HepG2 (cell line): Measurements from ENCODE around the gene DDX1. TPM values are rescaled to one million over a fixed set of nuclear protein-coding genes. Genes with fewer than 3 reads are reported as not detected.
A peak's percentile ranks its signal among the peaks of the same experiment; 100 is the strongest.

Experiments
- EP300 ChIP-seq, 3 experiments: sonication (generic) in 1 of 3; formaldehyde crosslinking in 1 of 3; IDR thresholded peaks; 2 replicates each; pipeline versions ENCODE4 v1.5.1 to v1.6.1; 2011 to 2020; ENCODE audit warnings: low read depth in 2 of 3, low read length in 2 of 3, borderline replicate concordance in 1 of 3, improper control_type of control experiment in 1 of 3, mild to moderate bottlenecking in 1 of 3, missing genetic modification reagents in 1 of 3, moderate library complexity in 1 of 3
- ETV5 ChIP-seq: IDR thresholded peaks from 2 replicates; pipeline ENCODE4 v1.6.1; 2018; ENCODE audit warnings: missing biosample characterization, missing genetic modification reagents, inconsistent platforms, borderline replicate concordance
- HNRNPK ChIP-seq: fragments of 200-400 bp; formaldehyde crosslinking; IDR thresholded peaks from 2 replicates; pipeline ENCODE4 v1.6.1; 2018; ENCODE audit warnings: low read length, low read depth, moderate library complexity, mild to moderate bottlenecking; ENCODE audit not compliant: poor library complexity, severe bottlenecking
- HOXA9 ChIP-seq: sonication (generic); formaldehyde crosslinking; IDR thresholded peaks from 2 replicates; pipeline ENCODE4 v1.8.1; 2022; ENCODE audit warnings: missing genetic modification reagents, mild to moderate bottlenecking, moderate library complexity, borderline replicate concordance
- MTA3 ChIP-seq: sonication (generic); formaldehyde crosslinking; IDR thresholded peaks from 2 replicates; pipeline ENCODE4 v1.4.0; 2020; ENCODE audit warnings: missing genetic modification reagents
- PCBP2 ChIP-seq: fragments of 200-400 bp; formaldehyde crosslinking; optimal IDR thresholded peaks from 2 replicates; pipeline ENCODE3; 2018; ENCODE audit warnings: low read length, low read depth; ENCODE audit not compliant: poor library complexity, severe bottlenecking
- RXRA ChIP-seq: sonication (generic); formaldehyde crosslinking; IDR thresholded peaks from 2 replicates; pipeline ENCODE4 v1.5.1; 2020; ENCODE audit warnings: missing genetic modification reagents
- SMARCC2 ChIP-seq: fragments of 450-650 bp; IDR thresholded peaks from 2 replicates; pipeline ENCODE4 v1.6.1; 2017; ENCODE audit warnings: antibody characterized with exemption, mild to moderate bottlenecking
- ZNF430 ChIP-seq: sonication (generic); formaldehyde crosslinking; IDR thresholded peaks from 2 replicates; pipeline ENCODE4 v1.9.0; 2021; ENCODE audit warnings: mild to moderate bottlenecking, missing genetic modification reagents
- ZNF530 ChIP-seq: sonication (generic); formaldehyde crosslinking; IDR thresholded peaks from 2 replicates; pipeline ENCODE4 v1.5.0; 2020; ENCODE audit warnings: low read depth, mild to moderate bottlenecking, missing genetic modification reagents
- ZNF558 ChIP-seq: sonication (generic); formaldehyde crosslinking; IDR thresholded peaks from 2 replicates; pipeline ENCODE4 v1.9.0; 2022; ENCODE audit warnings: mild to moderate bottlenecking, missing genetic modification reagents, borderline replicate concordance
- ZNF720 ChIP-seq: sonication (generic); formaldehyde crosslinking; IDR thresholded peaks from 2 replicates; pipeline ENCODE4 v1.4.0; 2020; ENCODE audit warnings: missing genetic modification reagents
- ZNF776 ChIP-seq: sonication (generic); formaldehyde crosslinking; IDR thresholded peaks from 2 replicates; pipeline ENCODE4 v1.4.0; 2020; ENCODE audit warnings: mild to moderate bottlenecking, missing genetic modification reagents
- polyA plus RNA-seq, 8 experiments: library from polyadenylated mRNA; depleted of rRNA in 3 of 8; stranded (reverse) in 7 of 8; unstranded in 1 of 8; fragments of >200 nt; fragmentation: Illumina TruSeq in 4 of 8; extraction: Trizol in 4 of 8; gene quantifications; 2 replicates each; pipeline versions ENCODE4 v1.2.1 to v1.2.3, GENCODE V29; 2011 to 2016; ENCODE audit warnings: low read depth in 4 of 8, missing spikeins in 1 of 8, mixed read lengths in 1 of 8; ENCODE audit not compliant: insufficient read depth in 1 of 8
- total RNA-seq, 5 experiments: library from RNA; depleted of rRNA; stranded (reverse); fragments of >200 nt; fragmentation: Illumina TruSeq; extraction: Trizol; gene quantifications; 2 replicates each; pipeline ENCODE4 v1.2.3, GENCODE V29; 2016; ENCODE audit warnings: low read depth in 1 of 5
- TF ChIP-seq, protein P1 (sequence below): sonication (generic); formaldehyde crosslinking; IDR thresholded peaks from 2 replicates; pipeline ENCODE4 v1.4.0; 2020; ENCODE audit warnings: missing genetic modification reagents
- TF ChIP-seq, protein P2 (sequence below): IDR thresholded peaks from 2 replicates; pipeline ENCODE4 v1.6.1; 2016; ENCODE audit warnings: low read depth, control low read depth
- TF ChIP-seq, protein P3 (sequence below): sonication (generic); formaldehyde crosslinking; IDR thresholded peaks from 2 replicates; pipeline ENCODE4 v1.5.1; 2020; ENCODE audit warnings: missing genetic modification reagents, mild to moderate bottlenecking, borderline replicate concordance
- TF ChIP-seq, protein P4 (sequence below): sonication (generic); formaldehyde crosslinking; IDR thresholded peaks from 2 replicates; pipeline ENCODE4 v1.5.0; 2020; ENCODE audit warnings: mild to moderate bottlenecking, missing genetic modification reagents
- TF ChIP-seq, protein P5 (sequence below): IDR thresholded peaks from 2 replicates; pipeline ENCODE4 v1.6.1; 2016; ENCODE audit warnings: low read depth, borderline replicate concordance

DDX1 gene
- total and polyA plus RNA-seq, 2 of the 13 experiments (the other 11 are each of a cell fraction or from before 2014, with no cell fraction given) = 81.6 to 130 TPM

DNA sequence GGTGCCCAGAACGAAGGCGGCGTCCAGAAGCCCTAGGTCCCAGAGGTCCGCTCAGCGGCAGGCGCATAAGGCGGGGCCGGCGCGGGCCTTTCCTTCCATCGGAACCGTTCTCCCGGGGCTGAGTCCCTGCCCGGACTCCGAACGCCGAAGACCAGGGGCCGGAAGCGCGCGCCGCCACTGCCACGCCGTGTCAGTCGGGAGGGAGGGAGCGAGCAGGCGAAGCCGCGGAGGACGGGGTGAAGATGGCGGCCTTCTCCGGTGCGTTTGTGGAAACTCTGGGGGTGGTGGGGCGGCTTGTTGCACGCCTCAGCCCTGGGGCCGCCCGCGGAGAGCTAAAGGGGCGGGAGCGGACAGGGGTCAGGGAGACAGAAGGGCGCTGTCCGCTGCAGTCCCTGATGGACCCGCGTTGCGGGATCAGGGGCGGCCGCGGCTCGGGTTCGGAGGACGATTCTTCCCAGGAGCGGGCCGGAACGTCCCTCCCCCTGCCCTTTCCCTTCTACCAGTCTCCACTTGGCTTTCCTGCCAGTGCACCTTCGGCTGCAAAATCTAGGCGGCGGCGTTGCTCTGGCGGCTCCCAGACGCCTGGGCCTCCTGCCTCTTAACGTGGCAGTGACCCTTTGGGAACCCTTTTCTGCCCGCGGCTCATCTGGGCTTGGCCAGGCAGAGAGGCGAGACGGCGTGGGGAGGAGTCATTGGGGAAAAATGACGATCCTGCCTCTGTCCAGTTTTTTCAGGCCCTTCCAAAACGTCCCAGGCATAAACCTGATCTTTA, at the start of gene DDX1 (continued):
- TF ChIP-seq, protein P1, sequence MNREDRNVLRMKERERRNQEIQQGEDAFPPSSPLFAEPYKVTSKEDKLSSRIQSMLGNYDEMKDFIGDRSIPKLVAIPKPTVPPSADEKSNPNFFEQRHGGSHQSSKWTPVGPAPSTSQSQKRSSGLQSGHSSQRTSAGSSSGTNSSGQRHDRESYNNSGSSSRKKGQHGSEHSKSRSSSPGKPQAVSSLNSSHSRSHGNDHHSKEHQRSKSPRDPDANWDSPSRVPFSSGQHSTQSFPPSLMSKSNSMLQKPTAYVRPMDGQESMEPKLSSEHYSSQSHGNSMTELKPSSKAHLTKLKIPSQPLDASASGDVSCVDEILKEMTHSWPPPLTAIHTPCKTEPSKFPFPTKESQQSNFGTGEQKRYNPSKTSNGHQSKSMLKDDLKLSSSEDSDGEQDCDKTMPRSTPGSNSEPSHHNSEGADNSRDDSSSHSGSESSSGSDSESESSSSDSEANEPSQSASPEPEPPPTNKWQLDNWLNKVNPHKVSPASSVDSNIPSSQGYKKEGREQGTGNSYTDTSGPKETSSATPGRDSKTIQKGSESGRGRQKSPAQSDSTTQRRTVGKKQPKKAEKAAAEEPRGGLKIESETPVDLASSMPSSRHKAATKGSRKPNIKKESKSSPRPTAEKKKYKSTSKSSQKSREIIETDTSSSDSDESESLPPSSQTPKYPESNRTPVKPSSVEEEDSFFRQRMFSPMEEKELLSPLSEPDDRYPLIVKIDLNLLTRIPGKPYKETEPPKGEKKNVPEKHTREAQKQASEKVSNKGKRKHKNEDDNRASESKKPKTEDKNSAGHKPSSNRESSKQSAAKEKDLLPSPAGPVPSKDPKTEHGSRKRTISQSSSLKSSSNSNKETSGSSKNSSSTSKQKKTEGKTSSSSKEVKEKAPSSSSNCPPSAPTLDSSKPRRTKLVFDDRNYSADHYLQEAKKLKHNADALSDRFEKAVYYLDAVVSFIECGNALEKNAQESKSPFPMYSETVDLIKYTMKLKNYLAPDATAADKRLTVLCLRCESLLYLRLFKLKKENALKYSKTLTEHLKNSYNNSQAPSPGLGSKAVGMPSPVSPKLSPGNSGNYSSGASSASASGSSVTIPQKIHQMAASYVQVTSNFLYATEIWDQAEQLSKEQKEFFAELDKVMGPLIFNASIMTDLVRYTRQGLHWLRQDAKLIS (CRISPR knock-in tag) = peak; percentile 83; the same call in 1 of the 2 replicates
- no peak for TF ChIP-seq PCBP2
- TF ChIP-seq, protein P2, sequence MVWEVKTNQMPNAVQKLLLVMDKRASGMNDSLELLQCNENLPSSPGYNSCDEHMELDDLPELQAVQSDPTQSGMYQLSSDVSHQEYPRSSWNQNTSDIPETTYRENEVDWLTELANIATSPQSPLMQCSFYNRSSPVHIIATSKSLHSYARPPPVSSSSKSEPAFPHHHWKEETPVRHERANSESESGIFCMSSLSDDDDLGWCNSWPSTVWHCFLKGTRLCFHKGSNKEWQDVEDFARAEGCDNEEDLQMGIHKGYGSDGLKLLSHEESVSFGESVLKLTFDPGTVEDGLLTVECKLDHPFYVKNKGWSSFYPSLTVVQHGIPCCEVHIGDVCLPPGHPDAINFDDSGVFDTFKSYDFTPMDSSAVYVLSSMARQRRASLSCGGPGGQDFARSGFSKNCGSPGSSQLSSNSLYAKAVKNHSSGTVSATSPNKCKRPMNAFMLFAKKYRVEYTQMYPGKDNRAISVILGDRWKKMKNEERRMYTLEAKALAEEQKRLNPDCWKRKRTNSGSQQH (CRISPR knock-in tag) = peak; percentile 99
- TF ChIP-seq SMARCC2 = no peak
- peak; percentile 24 to 59; a peak in 1 of 4 replicates for TF ChIP-seq EP300 (IDR thresholded peaks at IDR 0.05; ENCODE audit: low read depth in 2 of 2, low read length in 2 of 2)
- TF ChIP-seq EP300 (CRISPR knock-in tag; IDR thresholded peaks at IDR 0.05; ENCODE audit: borderline replicate concordance) = peak; percentile 36; the same call in 1 of the 2 replicates
- TF ChIP-seq, protein P3, sequence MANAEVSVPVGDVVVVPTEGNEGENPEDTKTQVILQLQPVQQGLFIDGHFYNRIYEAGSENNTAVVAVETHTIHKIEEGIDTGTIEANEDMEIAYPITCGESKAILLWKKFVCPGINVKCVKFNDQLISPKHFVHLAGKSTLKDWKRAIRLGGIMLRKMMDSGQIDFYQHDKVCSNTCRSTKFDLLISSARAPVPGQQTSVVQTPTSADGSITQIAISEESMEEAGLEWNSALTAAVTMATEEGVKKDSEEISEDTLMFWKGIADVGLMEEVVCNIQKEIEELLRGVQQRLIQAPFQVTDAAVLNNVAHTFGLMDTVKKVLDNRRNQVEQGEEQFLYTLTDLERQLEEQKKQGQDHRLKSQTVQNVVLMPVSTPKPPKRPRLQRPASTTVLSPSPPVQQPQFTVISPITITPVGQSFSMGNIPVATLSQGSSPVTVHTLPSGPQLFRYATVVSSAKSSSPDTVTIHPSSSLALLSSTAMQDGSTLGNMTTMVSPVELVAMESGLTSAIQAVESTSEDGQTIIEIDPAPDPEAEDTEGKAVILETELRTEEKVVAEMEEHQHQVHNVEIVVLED = peak; percentile 91
- no peak for TF ChIP-seq ZNF720 (CRISPR knock-in tag)
- TF ChIP-seq ETV5 = peak; percentile 95
- peak; percentile 100 for TF ChIP-seq ZNF776 (CRISPR knock-in tag)
- TF ChIP-seq MTA3 (CRISPR knock-in tag) = no peak
- TF ChIP-seq, protein P4, sequence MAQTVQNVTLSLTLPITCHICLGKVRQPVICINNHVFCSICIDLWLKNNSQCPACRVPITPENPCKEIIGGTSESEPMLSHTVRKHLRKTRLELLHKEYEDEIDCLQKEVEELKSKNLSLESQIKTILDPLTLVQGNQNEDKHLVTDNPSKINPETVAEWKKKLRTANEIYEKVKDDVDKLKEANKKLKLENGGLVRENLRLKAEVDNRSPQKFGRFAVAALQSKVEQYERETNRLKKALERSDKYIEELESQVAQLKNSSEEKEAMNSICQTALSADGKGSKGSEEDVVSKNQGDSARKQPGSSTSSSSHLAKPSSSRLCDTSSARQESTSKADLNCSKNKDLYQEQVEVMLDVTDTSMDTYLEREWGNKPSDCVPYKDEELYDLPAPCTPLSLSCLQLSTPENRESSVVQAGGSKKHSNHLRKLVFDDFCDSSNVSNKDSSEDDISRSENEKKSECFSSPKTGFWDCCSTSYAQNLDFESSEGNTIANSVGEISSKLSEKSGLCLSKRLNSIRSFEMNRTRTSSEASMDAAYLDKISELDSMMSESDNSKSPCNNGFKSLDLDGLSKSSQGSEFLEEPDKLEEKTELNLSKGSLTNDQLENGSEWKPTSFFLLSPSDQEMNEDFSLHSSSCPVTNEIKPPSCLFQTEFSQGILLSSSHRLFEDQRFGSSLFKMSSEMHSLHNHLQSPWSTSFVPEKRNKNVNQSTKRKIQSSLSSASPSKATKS (CRISPR knock-in tag) = peak; percentile 98; the same call in 1 of the 2 replicates
- TF ChIP-seq ZNF558 (CRISPR knock-in tag) = peak; percentile 100
- TF ChIP-seq HNRNPK = peak; percentile 95
- peak; percentile 97 for TF ChIP-seq HOXA9 (CRISPR knock-in tag)
- TF ChIP-seq RXRA (CRISPR knock-in tag) = peak; percentile 92
- TF ChIP-seq, protein P5, sequence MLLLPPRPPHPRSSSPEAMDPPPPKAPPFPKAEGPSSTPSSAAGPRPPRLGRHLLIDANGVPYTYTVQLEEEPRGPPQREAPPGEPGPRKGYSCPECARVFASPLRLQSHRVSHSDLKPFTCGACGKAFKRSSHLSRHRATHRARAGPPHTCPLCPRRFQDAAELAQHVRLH = peak; percentile 98
- peak; percentile 71; the same call in 1 of the 2 replicates for TF ChIP-seq ZNF530 (CRISPR knock-in tag)
- peak; percentile 100 for TF ChIP-seq ZNF430 (CRISPR knock-in tag)
